WTC11 (cell line): ENCODE measurements around the gene NR1D1. TPM values are rescaled to one million over a fixed set of nuclear protein-coding genes. Genes with fewer than 3 reads are reported as not detected.
A peak's percentile ranks its signal among the peaks of the same experiment; 100 is the strongest.

Experiments
- ATAC-seq: fragments of 200-7000 bp; cut with Tn5 transposase; 2 replicates; pipeline ENCODE4 v1.10.0; 2021; ENCODE audit warnings: mild to moderate bottlenecking, moderate library complexity
- CTCF ChIA-PET: fragments of 300-600 bp; sonication (Branson Sonifier 250); formaldehyde crosslinking; loops from one replicate; lab custom pipeline; 2021; ENCODE audit warnings: antibody characterized with exemption; lab: Charles Lee
- POLR2A ChIA-PET: fragments of 350-600 bp; sonication (Branson Sonifier 250); formaldehyde crosslinking; loops from one replicate; lab custom pipeline; 2021; ENCODE audit warnings: antibody characterized with exemption; lab: Charles Lee
- DNase-seq: peaks from one replicate; pipeline ENCODE4 v3.0.0; 2021; ENCODE audit warnings: low spot score
- H3K27ac Mint-ChIP-seq: 2 replicates; pipeline ENCODE4 v1.8.0; 2021; ENCODE audit warnings: mixed read lengths
- H3K27me3 Mint-ChIP-seq: 2 replicates; pipeline ENCODE4 v1.8.0; 2021; ENCODE audit warnings: low read depth, mild to moderate bottlenecking, moderate library complexity, mixed read lengths
- H3K36me3 Mint-ChIP-seq: 2 replicates; pipeline ENCODE4 v1.8.0; 2021; ENCODE audit warnings: mixed read lengths
- H3K4me1 Mint-ChIP-seq: 2 replicates; pipeline ENCODE4 v1.8.0; 2022; ENCODE audit warnings: mixed read lengths
- H3K4me3 Mint-ChIP-seq: 2 replicates; pipeline ENCODE4 v1.8.0; 2021; ENCODE audit warnings: mild to moderate bottlenecking, moderate library complexity, mixed read lengths
- H3K9me3 Mint-ChIP-seq: 2 replicates; pipeline ENCODE4 v1.8.0; 2021; ENCODE audit warnings: mixed read lengths
- CBFB ChIP-seq: sonication (generic); formaldehyde crosslinking; IDR thresholded peaks from 2 replicates; pipeline ENCODE4 v1.8.1; 2022; ENCODE audit warnings: mild to moderate bottlenecking, low read depth, missing genetic modification reagents
- ERG ChIP-seq: fragments of 250-450 bp; sonication (Bioruptor Pico); IDR thresholded peaks from 2 replicates; pipeline ENCODE4 v1.8.0; 2021; ENCODE audit warnings: mild to moderate bottlenecking
- ETV6 ChIP-seq: sonication (generic); formaldehyde crosslinking; IDR thresholded peaks from 2 replicates; pipeline ENCODE4 v1.8.1; 2022; ENCODE audit warnings: mild to moderate bottlenecking, missing genetic modification reagents
- GTF2I ChIP-seq: fragments of 250-450 bp; sonication (Bioruptor Pico); conservative IDR thresholded peaks from 2 replicates; pipeline ENCODE4 v1.4.0; 2021; ENCODE audit warnings: mild to moderate bottlenecking
- IRF2 ChIP-seq: sonication (generic); formaldehyde crosslinking; IDR thresholded peaks from 2 replicates; pipeline ENCODE4 v1.8.0; 2022; ENCODE audit warnings: low read depth, missing genetic modification reagents, borderline replicate concordance
- JAZF1 ChIP-seq: fragments of 250-450 bp; sonication (Bioruptor Pico); IDR thresholded peaks from 2 replicates; pipeline ENCODE4 v1.9.0; 2021; ENCODE audit warnings: moderate library complexity, mild to moderate bottlenecking, inconsistent platforms
- NFATC4 ChIP-seq: fragments of 250-450 bp; sonication (Bioruptor Pico); IDR thresholded peaks from 2 replicates; pipeline ENCODE4 v1.9.0; 2021; ENCODE audit warnings: mild to moderate bottlenecking
- NFE2L1 ChIP-seq: sonication (generic); formaldehyde crosslinking; IDR thresholded peaks from 2 replicates; pipeline ENCODE4 v1.8.1; 2023; ENCODE audit warnings: missing genetic modification reagents
- NFYB ChIP-seq: sonication (generic); formaldehyde crosslinking; conservative IDR thresholded peaks from 2 replicates; pipeline ENCODE4 v1.8.0; 2022; ENCODE audit warnings: low read depth, missing genetic modification reagents
- NR1H2 ChIP-seq: sonication (generic); formaldehyde crosslinking; IDR thresholded peaks from 2 replicates; pipeline ENCODE4 v1.9.0; 2021; ENCODE audit warnings: mild to moderate bottlenecking, moderate library complexity, missing genetic modification reagents
- SP1 ChIP-seq: sonication (generic); formaldehyde crosslinking; conservative IDR thresholded peaks from 2 replicates; pipeline ENCODE4 v1.8.1; 2022; ENCODE audit warnings: missing genetic modification reagents
- ZNF138 ChIP-seq: sonication (generic); formaldehyde crosslinking; conservative IDR thresholded peaks from 2 replicates; pipeline ENCODE4 v1.8.1; 2022; ENCODE audit warnings: mild to moderate bottlenecking, moderate library complexity, missing genetic modification reagents
- ZNF532 ChIP-seq: fragments of 250-450 bp; sonication (Bioruptor Pico); IDR thresholded peaks from 2 replicates; pipeline ENCODE4 v1.9.0; 2021; ENCODE audit warnings: mild to moderate bottlenecking, borderline replicate concordance
- ZNF671 ChIP-seq: fragments of 250-450 bp; sonication (Bioruptor Pico); IDR thresholded peaks from 2 replicates; pipeline ENCODE4 v1.8.0; 2021; ENCODE audit warnings: mild to moderate bottlenecking
- total RNA-seq: library from RNA; stranded (reverse); gene quantifications from 3 replicates; pipeline ENCODE4 v1.2.3, GENCODE V29; 2021
- TF ChIP-seq, protein P1 (sequence below): fragments of 250-450 bp; sonication (Bioruptor Pico); IDR thresholded peaks from 2 replicates; pipeline ENCODE4 v2.1.2; 2022; ENCODE audit warnings: mild to moderate bottlenecking, moderate library complexity
- TF ChIP-seq, protein P2 (sequence below): sonication (generic); formaldehyde crosslinking; IDR thresholded peaks from 2 replicates; pipeline ENCODE4 v1.8.0; 2023; ENCODE audit warnings: missing genetic modification reagents
- TF ChIP-seq, protein P3 (sequence below): fragments of 200-600 bp; IDR thresholded peaks from 2 replicates; pipeline ENCODE4 v1.8.0; 2022; ENCODE audit warnings: antibody characterized with exemption

Gene NR1D1
- total RNA-seq, 1 experiment from 2014 or later = 5.6 TPM

DNA sequence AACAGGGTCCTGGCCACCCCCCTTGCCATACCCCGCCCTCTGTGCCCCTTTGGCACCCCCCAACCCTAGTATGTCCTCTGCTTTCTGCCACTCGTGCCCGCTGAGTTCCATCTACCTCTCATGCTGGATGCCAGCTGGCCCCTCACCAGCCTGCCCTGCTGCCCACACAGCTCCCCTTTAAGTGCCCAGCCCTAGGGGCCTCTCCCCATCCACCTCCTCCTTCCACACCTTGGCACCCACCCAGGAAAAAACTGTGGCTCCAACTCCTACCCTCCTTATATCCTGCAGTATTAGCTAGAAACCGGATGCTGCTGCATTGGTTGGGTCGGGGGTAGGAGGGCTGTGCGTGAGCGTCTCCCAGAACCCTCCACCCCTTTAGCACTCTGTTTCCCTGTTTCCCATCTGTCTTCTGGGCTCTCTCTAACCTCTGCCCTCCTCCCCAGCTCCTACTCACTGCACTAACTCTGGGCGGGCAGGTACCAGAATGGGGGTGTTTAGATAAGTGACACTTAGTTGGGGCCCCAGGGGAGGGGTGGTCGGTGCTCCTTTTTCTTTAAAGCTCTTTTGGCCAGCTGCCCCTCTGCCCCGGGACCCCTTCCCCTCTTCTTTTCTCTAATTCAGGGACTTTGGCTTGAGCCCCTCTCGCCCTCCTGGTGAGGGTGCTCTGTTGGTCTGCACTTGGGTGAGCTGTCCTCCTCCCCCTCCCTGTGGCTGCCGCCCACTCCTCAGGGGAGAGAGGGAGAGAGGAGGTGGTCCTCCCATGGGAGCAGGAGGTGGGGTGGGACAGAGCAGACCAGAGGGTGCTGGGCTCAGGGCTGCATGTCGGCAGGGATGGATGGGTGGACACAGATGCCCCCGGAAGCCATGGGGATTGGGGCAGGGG lies 9.9 kb downstream of the NR1D1 start (continued):
- no peak for TF ChIP-seq ZNF532
- no peak for TF ChIP-seq SP1 (CRISPR knock-in tag)
- TF ChIP-seq, all 79 proteins: peak for 0

- ATAC-seq (no peak), DNase-seq (no peak)
- Mint-ChIP-seq H3K27me3 (no peaks in the 10 kb centered on the region), H3K36me3 (peaks cover 21% of the 10 kb centered on the region), H3K4me1 (peaks cover 23% of the 10 kb centered on the region), H3K4me3 (no peak overlapping the region), H3K9me3 (no peaks in the 10 kb centered on the region)
- ChIA-PET CTCF (interaction anchor here (1.0 to 3.9 kb wide), 18 partner anchors 10 to 228 kb away, joined by 3 to 25 read pairs (median 4); partner anchors contain the start of gene MED24), POLR2A (interaction anchor here (0.5 kb wide), 1 partner anchor 199 kb away, joined by 4 read pairs; no protein-coding TSS in a partner anchor)
- TF ChIP-seq IRF2 (no peak), ETV6 (no peak), NR1H2 (CRISPR knock-in tag) (no peak), ERG (no peak), SP1 (CRISPR knock-in tag) (no peak), ZNF671 (CRISPR knock-in tag) (no peak), NFYB (CRISPR knock-in tag) (no peak), ZNF138 (CRISPR knock-in tag) (no peak), CBFB (CRISPR knock-in tag) (no peak), GTF2I (CRISPR knock-in tag) (no peak), NFATC4 (CRISPR knock-in tag) (no peak), JAZF1 (no peak), ZNF532 (no peak), NFE2L1 (CRISPR knock-in tag) (no peak)
- TF ChIP-seq, protein P1, sequence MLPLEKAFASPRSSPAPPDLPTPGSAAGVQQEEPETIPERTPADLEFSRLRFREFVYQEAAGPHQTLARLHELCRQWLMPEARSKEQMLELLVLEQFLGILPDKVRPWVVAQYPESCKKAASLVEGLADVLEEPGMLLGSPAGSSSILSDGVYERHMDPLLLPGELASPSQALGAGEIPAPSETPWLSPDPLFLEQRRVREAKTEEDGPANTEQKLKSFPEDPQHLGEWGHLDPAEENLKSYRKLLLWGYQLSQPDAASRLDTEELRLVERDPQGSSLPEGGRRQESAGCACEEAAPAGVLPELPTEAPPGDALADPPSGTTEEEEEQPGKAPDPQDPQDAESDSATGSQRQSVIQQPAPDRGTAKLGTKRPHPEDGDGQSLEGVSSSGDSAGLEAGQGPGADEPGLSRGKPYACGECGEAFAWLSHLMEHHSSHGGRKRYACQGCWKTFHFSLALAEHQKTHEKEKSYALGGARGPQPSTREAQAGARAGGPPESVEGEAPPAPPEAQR (CRISPR knock-in tag) = no peak
- TF ChIP-seq, protein P2, sequence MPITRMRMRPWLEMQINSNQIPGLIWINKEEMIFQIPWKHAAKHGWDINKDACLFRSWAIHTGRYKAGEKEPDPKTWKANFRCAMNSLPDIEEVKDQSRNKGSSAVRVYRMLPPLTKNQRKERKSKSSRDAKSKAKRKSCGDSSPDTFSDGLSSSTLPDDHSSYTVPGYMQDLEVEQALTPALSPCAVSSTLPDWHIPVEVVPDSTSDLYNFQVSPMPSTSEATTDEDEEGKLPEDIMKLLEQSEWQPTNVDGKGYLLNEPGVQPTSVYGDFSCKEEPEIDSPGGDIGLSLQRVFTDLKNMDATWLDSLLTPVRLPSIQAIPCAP (CRISPR knock-in tag) = no peak
- TF ChIP-seq, protein P3, sequence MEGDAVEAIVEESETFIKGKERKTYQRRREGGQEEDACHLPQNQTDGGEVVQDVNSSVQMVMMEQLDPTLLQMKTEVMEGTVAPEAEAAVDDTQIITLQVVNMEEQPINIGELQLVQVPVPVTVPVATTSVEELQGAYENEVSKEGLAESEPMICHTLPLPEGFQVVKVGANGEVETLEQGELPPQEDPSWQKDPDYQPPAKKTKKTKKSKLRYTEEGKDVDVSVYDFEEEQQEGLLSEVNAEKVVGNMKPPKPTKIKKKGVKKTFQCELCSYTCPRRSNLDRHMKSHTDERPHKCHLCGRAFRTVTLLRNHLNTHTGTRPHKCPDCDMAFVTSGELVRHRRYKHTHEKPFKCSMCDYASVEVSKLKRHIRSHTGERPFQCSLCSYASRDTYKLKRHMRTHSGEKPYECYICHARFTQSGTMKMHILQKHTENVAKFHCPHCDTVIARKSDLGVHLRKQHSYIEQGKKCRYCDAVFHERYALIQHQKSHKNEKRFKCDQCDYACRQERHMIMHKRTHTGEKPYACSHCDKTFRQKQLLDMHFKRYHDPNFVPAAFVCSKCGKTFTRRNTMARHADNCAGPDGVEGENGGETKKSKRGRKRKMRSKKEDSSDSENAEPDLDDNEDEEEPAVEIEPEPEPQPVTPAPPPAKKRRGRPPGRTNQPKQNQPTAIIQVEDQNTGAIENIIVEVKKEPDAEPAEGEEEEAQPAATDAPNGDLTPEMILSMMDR = no peak
- TF ChIP-seq, all 79 proteins: peak for 0
- peak overlapping the region; percentile 85; the same call in 1 of the 2 replicates for H3K27ac Mint-ChIP-seq
Observed at GRCh38 chr17:40089077-40089895, 11.1 kb downstream of the NR1D1 start.
